HCEC 1CT (cell line): ENCODE data around the gene SEZ6L2.
A peak's percentile ranks its signal among the peaks of the same experiment; 100 is the strongest.
"Not testable (repeated sequence)": the region's sequence is repeated elsewhere in the genome, so short reads cannot be mapped to it uniquely, and the experiment has no call there.

Source experiments
- DNase-seq: peaks from one replicate; pipeline ENCODE4 v3.0.0-alpha.2; 2017

The SEZ6L2 gene

GRCh38 chr16:29909851-29910250 lies 10.5 kb upstream of the SEZ6L2 start:
- not testable (repeated sequence) for DNase-seq

- DNase-seq: peak; percentile 61
Measured at GRCh38 chr16:29909391-29909790, 10.0 kb upstream of the SEZ6L2 start.

- DNase-seq: no peak
Measured at GRCh38 chr16:29908719-29909220, 9.4 kb upstream of the SEZ6L2 start.

- DNase-seq: no peak
Measured at GRCh38 chr16:29907973-29908372, 8.6 kb upstream of the SEZ6L2 start.

- no peak for DNase-seq
Measured at GRCh38 chr16:29906520-29907244, 7.3 kb upstream of the SEZ6L2 start.

DNA sequence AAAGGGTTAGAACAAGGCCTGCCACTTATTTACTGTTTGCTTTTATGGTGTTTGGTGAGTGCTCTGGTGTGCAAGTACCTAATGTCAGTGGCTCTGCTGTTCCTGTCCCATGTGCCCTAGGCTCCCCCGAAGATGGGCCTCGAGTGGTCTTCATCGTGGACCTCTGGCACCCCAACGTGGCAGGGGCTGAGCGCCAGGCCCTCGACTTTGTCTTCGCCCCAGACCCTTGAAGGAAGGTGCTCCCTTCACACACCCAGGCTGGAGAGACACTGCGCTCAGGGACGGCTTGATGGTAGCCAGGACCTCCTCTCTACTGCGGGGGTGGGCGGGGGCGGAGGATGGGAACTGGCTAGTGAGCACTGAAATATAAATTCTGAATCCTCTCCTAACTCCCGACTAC lies 6.3 kb upstream of the SEZ6L2 start:
- DNase-seq: no peak

DNA sequence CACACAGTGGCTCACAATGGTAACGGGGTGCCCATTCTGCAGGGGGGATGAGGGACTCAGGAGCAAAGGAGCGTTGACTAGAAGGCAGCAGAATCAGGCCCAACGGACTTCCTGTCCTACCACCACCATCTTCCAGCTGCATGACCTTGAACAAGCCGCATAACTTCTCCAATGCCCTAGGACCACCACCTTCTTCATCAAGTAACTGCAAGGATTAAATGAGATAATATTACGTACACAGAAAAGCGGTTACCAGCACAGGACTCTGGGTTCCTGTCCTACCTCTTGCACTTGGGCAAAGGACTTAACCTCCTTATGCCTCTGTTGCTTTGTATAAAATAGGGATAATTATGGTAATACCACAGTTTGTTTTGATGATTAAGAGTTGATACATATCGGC lies 5.6 kb upstream of the SEZ6L2 start:
- DNase-seq: no peak

DNA sequence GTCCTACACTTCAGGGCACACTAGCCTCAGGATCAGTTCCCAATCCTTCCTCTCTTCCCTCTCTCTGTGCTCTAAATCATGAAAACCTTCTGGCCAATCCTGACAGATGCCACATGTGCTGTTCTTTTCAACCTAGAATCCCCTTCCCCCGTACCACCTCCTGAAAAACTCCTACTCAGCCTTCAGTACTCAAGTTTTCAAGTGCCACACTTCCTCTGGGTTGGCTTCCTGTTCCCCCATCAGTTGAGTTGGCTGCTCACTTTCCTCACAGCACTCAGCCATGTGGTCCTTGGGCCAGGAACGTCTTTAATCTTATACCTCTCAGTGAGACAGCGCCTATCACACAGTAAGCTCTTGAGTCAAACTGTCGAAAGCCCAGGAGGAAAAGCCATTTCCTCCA lies 4.2 kb upstream of the SEZ6L2 start:
- no peak for DNase-seq

- DNase-seq: no peak
Measured at GRCh38 chr16:29901607-29901945, 2.2 kb upstream of the SEZ6L2 start.

DNA sequence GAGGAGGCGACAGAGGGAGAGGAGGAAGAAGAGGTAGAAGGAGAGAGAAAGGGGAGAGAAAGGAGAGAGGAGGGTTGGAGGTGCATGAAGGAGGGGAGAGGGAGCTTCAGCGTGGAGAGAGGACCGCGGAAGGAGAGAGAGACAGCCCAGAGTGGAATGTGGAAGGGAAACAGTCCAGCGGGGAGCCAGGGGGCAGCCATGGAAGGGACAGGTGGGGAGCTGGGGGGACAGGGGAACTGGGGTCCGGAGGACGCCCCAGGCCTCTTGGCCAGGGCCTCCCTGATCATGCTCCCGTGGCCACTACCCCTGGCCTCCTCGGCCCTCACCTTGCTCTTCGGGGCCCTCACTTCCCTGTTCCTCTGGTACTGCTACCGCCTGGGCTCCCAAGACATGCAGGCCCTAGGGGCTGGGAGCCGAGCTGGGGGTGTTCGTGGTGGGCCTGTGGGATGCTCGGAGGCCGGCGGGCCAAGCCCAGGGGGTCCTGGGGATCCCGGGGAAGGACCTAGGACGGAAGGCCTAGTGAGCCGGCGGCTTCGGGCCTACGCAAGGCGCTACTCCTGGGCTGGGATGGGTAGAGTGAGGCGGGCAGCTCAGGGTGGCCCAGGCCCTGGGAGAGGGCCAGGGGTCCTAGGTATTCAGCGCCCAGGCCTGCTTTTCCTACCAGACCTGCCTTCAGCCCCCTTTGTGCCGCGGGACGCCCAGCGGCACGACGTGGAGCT lies 1.7 kb upstream of the SEZ6L2 start:
- no peak for DNase-seq

DNA sequence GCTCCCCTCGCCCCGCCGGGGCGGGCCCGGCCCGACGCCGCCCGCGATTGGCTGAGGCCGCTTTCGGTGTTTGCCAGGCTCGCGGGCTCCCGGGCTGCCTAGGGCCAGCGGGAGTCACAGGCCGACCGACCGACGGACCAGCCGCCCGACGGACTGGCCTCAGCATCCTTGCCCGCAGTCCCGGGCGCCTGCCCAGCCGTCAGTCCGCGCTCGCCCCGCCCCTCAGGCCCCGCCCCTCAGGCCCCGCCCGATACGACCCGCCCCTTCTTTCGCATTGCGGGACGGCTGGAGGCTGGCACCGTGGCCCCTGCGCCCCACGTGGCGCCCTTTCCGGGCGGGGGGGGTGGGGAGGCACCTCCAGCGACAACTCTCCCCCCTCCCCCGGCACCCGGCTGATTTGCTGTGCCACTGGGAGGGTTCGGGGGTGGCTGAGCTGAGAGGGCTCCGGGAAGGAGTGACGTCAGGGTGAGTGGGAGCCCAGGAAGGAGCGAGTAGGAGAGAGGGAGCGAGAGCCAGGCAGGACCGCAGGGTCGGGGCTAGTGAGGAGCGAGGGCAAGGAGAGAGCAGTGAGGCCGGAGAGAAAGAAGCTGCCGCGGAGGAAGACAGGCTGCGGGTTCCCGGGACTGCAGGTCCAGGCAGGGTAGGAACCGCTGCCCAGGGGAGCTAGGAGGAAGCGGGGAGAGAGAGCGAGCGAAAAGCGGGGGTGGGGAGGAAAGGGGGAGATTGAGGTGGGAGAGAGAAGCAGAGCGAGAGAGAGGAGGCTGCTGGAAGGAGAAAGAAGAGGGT lies 945 bp upstream of the SEZ6L2 start, which contains the start of gene ASPHD1:
TSS of gene ASPHD1 (plus strand) at position 387 of the 786 bp plus-strand sequence. CDS start 484 bp downstream, outside the sequence.
- DNase-seq: peak; percentile 77

DNA sequence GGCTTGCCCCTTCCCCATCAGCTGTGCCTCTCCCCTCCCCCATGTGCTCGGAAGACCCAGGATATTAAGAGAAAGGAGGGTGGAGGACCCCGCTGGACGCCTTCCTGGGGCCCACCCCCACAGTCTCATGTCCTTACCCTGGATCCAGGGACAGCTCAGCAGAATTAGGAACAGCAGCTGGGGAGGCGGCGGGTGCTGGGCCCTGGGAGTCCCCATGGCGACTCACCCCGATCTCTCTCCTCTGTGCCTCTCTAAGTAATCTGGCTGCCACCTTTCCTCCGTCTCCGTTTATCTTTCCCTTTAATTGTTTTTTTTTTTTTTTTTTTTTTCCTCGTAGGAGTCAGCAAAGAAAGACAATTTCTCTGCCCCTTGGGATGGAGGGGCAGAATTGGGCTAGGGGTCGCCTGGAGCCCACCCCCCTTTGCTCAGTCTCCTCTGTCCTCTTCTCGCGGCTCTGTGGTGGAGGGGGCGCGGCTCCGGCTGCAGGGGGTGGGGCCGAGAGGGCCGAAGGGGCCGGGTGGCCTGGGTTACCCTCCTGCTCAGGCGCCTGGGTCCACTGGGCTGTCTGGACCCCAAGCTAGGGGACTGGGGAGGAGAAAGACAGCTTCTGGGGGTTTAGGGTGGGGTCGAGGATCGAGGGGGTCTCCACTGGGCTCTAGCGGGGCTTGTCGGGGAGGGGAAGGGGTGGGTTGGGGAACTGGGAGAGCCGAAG lies 390 bp downstream of the SEZ6L2 start:
- no peak for DNase-seq

DNA sequence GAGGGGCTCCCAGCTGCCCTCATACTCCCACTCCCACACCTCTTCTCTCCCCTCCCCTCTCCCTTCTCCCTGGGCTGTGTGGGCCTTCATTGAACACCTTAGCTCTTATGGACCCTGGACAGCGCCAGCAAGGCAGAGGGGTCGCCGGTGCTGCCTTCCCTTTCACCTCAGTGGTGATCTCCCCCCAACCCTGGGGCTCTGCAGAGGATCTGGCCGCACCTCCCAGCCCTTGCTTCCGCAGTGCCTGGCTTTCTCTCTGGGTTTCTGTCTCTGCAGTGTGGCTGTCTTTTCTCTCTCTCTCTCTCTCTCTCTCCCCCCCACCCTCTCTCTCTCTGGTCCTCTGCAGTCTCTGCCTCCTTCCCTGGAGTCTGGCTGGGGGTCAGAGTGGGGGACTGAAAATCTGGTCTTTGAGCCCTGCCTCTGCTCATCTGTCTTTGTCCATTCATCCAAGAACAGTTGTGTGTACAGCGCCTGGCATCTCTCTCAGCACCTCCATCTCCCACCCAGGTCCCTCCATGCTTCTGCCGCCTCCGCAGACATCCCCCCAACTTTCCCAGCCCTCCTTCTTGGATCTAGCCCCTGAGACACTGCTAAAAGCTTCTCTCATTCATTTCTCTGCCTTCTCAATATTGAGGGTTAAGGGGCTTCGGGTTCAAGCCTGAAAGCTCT lies 1.1 kb downstream of the SEZ6L2 start:
- no peak for DNase-seq

DNA sequence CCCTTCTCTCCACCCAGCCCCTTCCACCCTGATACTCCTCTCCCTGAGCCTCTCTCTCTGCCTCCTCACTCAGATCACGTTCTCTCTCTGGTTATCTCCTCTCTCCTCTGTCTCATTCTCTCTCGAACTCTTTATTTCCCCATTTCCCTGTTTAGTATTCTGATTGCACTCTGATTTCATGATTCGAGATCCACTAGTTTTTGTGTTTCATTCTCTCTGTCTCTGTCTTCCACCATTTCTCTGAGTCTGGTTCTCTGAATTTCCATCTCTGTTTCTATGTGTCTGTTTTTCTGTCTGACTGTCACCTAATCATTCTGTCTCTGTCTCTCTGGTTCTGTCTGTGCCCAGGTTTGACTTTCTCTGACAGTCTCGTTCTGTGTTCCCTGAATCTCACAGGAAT lies 2.0 kb downstream of the SEZ6L2 start:
- DNase-seq: no peak

- DNase-seq: no peak
Measured at GRCh38 chr16:29896841-29897240, 2.5 kb downstream of the SEZ6L2 start.

GRCh38 chr16:29894352-29894751 lies 5.0 kb downstream of the SEZ6L2 start:
- no peak for DNase-seq

DNA sequence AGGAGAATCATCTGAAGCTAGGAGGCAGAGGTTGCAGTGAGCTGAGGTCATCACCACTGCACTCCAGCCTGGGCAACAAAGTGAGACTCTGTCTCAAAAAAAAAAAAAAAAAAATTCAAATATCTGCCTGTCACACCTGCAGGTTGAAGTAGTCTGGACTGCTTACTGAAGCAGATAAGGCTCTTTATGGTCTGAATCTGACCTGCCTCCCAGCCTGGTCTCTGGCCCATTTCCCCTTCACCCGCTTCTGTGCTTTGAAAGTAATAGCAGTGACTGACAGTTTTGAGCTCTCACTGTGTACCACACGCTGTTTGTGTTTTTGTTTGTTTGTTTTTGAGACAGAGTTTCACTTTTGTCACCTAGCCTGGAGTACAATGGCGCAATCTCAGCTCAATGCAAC lies 5.8 kb downstream of the SEZ6L2 start:
- no peak for DNase-seq

DNA sequence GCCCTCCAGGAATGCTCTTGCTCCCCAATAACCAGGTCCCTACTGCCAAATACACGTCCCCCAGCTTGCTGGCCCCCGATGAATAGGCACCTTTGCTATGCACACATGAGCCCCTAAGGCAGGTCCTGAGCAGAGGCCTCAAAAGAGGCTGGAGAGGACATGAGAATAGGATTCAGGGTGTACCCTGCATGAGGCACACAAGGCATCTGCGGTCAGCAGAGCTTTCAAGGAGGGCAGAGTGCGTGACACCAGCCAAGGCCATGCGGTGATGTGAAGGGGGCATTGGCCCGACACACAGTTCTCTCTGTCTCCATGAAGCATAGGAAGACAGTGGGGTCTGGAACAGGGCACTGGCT lies 6.9 kb downstream of the SEZ6L2 start:
- no peak for DNase-seq

- DNase-seq: no peak
Measured at GRCh38 chr16:29891525-29892457, 7.6 kb downstream of the SEZ6L2 start.

- not testable (repeated sequence) for DNase-seq
Measured at GRCh38 chr16:29889372-29889771, 10.0 kb downstream of the SEZ6L2 start.

GRCh38 chr16:29883987-29884386 lies 15.4 kb downstream of the SEZ6L2 start:
- DNase-seq: no peak
